Colon (tissue), 2 donors: ENCODE results near the gene NKX1-1.

ENCODE experiments used
- FAIRE-seq: peaks from 2 replicates; lab custom pipeline; 2012; peaks lifted over from hg19 to GRCh38; lab: Jason Lieb, UNC
- donor health status: control.
- donor health status: control.

Gene NKX1-1

DNA sequence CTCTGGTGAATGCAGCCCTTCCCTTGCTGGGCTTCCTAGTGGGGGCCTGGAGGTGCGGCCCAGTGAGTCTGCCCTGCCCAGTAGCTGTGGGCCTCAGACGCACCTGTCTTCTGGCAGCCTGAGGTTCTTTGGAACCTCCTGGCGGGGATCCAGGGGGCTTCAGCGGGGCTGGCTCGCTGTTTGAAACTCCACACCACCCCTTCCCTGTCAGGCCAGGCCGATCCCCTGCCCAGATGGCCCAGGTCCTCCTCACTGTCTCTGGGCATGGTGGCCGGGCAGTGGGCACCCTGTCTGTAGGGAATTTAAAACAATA lies 10.7 kb upstream of the NKX1-1 start:
- FAIRE-seq: no peak

GRCh38 chr4:1416051-1416947 lies 10.1 kb upstream of the NKX1-1 start:
- FAIRE-seq: no peak

DNA sequence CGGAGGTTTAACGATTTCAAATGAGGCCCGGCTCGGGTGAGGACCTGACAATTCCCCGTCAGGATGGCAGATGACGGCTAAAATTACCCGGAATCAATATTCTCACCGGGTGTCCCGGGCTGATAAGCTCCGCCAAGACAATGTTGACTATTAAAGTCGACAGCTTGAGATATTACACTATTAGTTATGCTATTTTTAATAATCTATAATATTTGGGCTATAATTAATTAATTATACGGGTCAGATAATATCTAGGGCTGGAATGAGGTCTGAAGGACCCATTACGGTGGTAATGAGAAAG lies 9.4 kb upstream of the NKX1-1 start:
- FAIRE-seq: no peak

DNA sequence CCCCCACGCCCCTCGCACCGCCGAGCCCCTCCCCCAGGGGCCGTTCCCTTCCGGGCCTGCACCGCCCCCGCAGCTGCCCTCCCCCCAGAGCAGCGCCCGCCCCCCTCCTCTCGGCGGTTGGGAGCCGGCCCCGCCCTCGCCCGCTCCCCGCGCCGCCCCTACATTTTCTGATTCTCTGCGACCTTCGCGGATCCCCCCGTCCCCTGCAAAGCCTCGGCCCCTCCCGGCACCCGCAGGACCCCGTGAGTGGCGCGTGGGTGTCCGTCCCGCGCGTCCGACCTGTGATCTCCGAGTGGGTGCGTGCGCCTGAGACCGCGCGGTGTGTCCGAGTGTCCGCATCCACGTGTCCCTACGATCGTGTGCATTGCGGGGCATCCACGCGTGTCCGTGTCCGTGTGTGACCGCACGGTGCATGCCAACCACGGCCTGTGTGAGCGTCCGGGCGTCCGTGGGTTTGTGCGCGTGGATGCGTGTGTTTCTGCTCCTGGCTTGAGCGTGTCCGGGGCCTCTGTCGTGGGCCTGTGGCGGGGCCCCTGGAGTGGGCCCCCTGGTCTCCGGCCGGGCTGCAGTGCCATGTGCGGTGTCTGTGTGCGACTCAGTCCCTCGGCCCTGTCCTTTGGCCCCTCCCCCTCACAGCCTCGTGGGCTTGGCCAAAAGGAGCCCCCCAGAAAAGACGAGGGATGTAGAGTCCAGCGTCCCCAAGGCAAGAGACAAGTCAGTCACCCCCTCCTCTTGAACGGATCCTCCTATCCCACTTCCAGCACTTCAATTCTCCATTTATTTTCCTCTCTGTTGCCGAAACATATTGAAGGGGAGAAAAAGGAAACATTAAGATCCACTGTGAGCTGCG lies 8.8 kb upstream of the NKX1-1 start:
- FAIRE-seq: no peak

DNA sequence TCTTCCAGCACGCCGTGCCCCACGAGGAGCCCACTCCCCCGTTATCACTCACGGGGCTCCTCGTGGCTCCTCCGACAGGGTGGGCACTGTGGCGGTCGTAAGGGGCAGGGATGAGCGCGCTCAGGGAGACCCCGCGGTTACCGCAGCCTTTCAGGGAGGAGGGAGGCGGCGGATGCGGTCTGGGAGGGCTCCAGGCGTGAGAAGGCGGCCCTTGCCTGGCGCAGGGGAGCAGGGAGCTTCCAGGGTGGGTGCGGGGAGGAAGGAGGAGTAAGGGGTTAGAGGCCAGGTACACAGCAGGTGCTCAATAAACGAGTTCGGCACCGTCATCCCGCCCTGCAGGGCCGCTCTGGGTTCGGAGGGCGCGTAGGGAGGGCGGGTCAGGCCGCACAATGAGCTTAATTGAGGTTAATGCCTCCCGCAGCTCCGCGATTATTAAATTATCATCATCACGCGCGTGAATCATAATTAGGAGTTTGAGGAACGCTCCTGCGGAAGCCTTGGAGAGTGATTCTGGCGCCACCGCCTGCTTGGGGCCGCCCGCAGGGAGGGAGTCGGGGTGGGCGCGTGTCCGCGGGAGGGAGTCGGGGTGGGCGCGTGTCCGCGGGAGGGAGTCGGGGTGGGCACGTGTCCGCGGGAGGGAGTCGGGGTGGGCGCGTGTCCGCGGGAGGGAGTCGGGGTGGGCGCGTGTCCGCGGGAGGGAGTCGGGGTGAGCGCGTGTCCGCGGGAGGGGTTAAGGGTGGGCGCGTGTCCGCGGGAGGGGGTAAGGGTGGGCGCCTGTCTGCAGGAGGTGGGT lies 7.6 kb upstream of the NKX1-1 start:
- no peak for FAIRE-seq

- no peak for FAIRE-seq
Observed at GRCh38 chr4:1413204-1413663, 7.0 kb upstream of the NKX1-1 start.

GRCh38 chr4:1412376-1413203 lies 6.3 kb upstream of the NKX1-1 start:
- no peak for FAIRE-seq

DNA sequence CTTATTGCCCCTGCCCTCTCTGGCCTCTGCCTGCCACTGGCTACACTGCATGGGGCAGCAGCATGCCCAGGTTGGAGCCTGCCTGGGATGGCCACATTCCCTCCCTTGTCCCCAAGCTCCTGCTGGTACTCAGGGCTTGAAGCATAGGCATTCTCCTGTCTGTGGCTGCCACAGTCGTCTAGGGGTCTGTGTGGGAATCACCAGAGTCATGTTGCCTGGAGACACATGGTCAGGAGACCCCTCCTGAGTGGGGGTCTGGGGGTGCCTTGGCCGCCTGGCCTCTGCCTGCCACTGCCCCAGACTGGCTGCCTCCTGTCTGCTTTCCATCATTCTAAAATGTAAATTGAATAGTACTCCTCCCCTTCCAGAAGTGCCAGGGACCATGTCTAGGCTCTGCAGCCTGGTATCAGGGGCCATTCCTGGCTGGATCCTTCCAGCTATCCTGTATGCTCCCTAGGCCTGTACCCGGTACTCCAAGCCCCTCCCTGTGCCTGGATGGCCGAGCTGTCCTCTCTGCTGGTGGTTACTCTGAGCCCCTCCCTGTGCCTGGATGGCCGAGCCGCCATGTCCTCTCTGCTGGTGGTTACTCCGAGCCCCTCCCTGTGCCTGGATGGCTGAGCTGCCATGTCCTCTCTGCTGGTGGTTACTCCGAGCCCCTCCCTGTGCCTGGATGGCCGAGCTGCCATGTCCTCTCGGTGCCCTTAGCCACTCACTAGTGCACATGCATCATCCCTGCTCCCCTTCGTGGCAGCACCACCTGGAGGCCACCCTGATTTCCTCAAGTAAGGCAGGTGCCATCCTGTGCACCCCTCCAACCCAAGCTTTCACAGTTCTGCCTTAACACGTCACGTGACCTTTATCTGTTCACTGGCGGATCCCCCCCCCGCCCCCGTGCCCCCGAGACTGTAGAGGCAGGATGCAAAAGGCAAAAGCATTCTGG lies 5.5 kb upstream of the NKX1-1 start:
- FAIRE-seq: no peak

DNA sequence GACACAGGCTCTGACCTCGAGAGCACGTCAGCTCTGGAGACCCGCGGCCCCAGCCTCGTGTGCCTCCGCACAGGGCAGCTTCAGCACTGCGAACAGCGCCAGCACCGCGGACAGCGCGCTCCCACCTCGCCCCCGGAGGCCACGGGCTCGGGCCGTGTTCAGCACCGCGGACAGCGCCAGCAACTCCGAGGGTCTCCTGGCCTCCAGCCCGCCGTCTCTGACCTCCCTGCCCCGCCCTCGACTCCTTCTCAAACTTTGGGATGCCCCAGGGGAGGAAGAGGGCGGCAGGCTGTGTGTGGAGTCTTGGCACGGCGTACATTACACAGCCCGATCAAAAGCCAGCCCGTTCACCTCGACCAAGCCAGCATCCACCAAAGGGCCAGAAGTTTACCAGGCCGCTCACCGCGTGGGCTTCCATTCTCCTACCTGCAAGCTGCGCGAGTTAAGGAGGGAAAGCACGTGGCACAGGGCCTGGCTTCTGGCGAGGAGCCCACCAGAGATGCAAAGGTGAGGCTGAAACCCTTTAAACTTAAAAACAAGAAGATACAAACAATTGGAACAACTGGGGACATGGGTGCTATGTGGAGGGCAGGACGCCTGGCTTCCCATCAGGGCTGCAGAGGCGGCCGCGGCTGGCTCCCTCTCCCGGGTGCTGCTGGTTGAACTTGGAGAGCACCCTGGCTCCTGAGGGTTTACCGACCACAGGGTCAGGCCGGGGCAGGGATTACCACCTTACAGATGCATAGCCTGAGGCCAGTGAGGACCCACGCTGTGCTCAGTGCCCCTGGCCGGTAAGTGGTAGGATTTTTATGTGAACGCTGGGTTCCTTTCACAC lies 4.5 kb upstream of the NKX1-1 start:
- no peak for FAIRE-seq

- FAIRE-seq: no peak
Observed at GRCh38 chr4:1409491-1410425, 3.5 kb upstream of the NKX1-1 start.

GRCh38 chr4:1409079-1409478 lies 2.8 kb upstream of the NKX1-1 start:
- no peak for FAIRE-seq

DNA sequence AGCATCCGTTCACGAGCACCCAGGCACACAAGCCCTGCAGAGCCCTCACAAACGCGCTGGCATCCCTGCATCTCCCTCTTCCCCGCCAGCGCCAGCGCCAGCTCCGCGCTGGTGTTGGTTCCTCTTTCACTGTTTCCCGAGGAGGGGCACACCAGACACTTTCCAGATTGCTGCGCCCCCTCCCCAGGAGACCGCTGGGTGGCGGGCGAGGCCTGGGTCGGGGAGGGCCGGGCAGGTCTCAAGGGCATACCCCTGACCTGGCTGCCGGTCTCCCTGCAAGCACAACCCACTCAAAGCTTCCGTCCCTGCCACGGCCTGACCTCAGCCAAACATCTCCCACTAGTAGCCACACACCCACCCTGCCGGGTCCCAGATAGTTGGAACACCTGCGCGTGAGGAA lies 2.2 kb upstream of the NKX1-1 start:
- no peak for FAIRE-seq

DNA sequence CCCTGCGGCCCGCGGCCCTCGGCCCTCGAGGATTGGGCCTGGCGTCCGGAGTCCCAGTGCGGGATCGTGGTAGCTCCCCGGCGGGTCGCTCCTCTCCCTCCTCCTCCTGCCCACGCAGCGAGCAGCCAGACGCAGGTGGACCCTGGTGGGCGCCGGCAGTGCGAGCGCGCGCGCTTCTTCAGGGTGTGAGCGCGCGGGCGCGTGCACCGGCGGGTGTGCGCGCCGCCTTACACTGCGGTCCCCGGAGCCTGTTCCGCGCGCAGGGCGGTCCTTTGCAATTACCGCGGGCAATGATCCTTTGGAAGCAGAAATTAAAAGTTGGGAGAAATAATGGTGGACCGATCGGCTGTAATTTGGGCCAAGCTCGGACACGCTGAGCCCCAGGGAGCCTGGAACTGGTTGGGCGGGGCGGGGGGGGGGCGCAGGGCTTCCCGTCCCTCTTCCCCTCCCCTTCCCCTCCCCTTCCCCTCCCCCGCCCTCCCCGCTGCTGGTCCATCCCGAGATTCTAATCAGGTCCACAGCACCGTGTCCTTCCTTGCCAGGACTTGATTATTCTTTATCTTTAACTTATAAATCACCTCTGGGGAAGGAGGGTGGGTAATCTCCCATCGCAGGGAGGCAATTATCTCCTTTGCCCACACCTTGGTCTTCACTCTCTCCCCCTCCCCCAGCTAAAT lies 1.6 kb upstream of the NKX1-1 start:
- FAIRE-seq: no peak

DNA sequence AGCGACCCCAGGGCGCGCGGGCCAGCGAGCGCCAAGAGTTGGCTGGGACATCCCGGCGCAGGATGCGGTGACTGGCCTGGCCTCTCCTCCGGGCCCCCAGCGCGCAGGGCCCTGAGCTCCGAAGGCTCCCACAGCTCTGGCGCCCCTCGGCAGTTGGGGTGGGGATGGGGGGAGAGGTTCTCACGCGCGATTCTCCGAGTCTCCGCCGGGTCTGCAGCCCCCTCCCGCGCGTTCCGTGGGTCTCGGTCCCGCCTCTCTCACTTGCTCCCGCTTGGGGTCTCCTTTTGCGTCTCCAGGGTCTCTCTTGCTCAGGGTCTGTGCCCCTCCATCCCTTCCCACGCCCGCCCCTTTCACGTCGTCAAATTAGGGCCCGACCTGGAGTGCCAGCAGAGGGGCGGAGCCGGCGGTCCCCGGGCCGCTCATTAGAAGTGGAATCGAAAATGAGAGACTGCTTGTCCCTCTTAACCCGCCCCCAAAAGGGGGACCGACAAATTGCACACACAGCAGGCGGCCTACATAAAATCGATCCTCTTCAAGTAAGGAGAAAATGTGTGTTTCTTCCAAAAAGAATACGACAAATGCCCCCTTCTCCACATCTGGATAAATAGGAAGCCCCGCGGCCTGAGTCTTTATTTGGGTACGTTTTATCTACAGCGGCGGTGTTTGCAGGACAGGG lies 877 bp upstream of the NKX1-1 start:
- FAIRE-seq: no peak

DNA sequence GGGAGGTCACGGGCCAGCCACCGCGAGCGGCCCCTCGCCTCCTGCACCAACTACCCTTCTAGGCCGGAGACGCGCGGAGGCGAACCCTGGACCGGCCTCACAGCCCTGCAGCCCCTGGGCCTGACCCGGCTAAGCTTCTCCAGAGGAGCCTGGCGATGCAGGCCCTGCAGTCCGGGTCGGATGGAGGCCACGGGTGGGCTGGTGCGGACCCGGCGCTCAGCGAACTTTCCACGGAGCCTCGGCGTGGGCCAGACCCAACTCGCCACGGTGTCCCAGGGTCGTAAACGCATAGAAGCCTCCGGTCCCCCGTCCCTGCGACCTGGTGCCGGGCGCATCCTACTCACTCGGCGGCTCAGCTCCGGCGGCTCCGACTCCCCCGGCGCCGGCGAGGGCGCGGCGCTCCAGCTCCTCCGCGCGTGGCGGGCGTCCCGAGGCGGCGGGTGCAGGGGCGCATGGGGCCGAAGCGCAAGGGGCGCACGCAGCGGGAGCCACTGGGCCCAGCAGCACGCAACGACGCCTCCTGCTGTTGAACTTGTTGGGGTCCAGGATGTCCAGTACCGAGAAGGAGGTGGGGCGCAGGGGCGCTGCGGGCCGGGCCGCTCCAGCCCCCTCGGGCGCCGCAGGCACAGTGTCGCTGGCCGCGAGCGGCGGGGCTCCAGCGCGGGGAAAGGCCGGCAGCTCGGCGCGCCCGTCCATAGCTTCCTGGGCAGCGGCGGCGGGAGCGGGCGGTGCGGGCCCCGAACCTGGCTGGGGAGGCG lies 427 bp downstream of the NKX1-1 start:
- no peak for FAIRE-seq

DNA sequence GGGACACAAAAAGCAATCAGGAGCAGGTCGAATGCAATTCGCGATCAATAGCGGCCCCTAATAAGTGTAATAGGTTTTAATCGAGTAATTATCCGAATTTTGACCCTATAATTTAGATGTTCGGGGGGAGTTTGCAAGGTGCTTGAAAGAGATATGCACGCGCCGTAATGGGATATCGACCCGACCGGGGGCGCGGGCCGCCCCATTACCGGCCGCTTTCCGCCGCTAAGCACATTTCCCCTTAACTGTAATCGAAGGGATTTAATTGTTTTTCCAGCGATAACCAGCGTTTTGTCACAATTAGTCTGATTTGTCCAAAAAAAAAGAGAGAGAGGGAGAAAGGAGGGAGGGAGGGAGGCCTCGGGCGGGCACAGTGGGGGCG lies 997 bp downstream of the NKX1-1 start:
- no peak for FAIRE-seq
